K562 (cell line): ENCODE results near the gene B3GALT5. TPM values are rescaled to one million over a fixed set of nuclear protein-coding genes. Genes with fewer than 3 reads are reported as not detected.

Source experiments
- NBN ChIP-seq: fragments of 450-650 bp; IDR thresholded peaks from 2 replicates; pipeline ENCODE4 v1.6.1; 2016; ENCODE audit warnings: low read depth, mild to moderate bottlenecking
- RUNX1 ChIP-seq: sonication (generic); IDR thresholded peaks from 2 replicates; pipeline ENCODE4 v1.6.1; 2016; ENCODE audit warnings: antibody characterized with exemption, low read depth
- polyA plus RNA-seq, 8 experiments: library from polyadenylated mRNA; depleted of rRNA in 4 of 8; stranded (reverse) in 5 of 8; unstranded in 3 of 8; fragments of >200 nt; fragmentation: Nextera tagmentation in 2 of 8; fragmentation: Illumina TruSeq in 1 of 8; extraction: Ambion mirVana in 2 of 8; extraction: Trizol in 1 of 8; gene quantifications; 2 replicates each; pipeline versions ENCODE4 v1.2.1 to v1.2.3, GENCODE V29; 2011 to 2014; ENCODE audit warnings: inconsistent platforms in 1 of 8, missing spikeins in 1 of 8
- total RNA-seq, 7 experiments: library from RNA; depleted of rRNA in 6 of 7; stranded (reverse); fragments of >200 nt in 6 of 7; fragmentation: Illumina TruSeq in 2 of 7; extraction: Trizol in 2 of 7; gene quantifications; 2 replicates each; pipeline versions ENCODE4 v1.2.1 to v1.2.3, GENCODE V29; 2011 to 2021; ENCODE audit warnings: low replicate concordance in 1 of 7
- TF ChIP-seq, protein P1 (sequence below): fragments of 250-450 bp; sonication (Bioruptor Pico); IDR thresholded peaks from 2 replicates; pipeline ENCODE4 v1.8.0; 2021; ENCODE audit warnings: borderline replicate concordance, mild to moderate bottlenecking, moderate library complexity; ENCODE audit not compliant: poor library complexity, severe bottlenecking

The B3GALT5 gene
- total and polyA plus RNA-seq, 9 of the 15 experiments (the other 6 are each of a cell fraction or from before 2014, with no cell fraction given) = 0.02 TPM; not detected in 8

DNA sequence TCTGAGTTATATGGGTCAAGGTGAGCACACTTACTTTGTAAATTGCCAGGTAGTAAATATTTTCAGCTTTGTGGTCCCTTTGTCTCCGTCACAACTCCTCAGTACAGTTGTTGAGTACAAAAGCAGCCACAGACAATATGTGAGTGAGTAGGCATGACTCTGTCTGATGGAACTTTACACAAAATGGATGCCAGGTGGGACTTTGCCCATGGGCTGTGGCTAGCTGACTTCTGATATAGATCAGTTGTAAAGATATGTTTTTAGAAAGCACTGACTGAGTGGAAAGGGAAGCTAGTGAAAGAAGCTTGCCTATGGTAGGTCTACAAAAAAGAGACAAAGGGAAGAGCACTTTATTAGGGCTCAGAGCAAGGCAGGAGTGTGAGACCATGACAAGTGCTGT lies 109.1 kb downstream of the B3GALT5 start (continued):
- TF ChIP-seq, protein P1, sequence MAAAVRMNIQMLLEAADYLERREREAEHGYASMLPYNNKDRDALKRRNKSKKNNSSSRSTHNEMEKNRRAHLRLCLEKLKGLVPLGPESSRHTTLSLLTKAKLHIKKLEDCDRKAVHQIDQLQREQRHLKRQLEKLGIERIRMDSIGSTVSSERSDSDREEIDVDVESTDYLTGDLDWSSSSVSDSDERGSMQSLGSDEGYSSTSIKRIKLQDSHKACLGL (CRISPR knock-in tag) = no peak
- no peak for TF ChIP-seq RUNX1
- no peak for TF ChIP-seq NBN

Other genes starting within 250 kb of the B3GALT5 start
- 1.8 and 3.1 TPM in 2 replicates for gene LCA5L, start 167.2 kb upstream of the B3GALT5 start, total RNA-seq (2014; rRNA removed)
- gene LCA5L, start 167.2 kb upstream of the B3GALT5 start, total RNA-seq (2014; rRNA removed; fragmentation: Illumina TruSeq; extraction: Trizol) = 3.0 and 3.7 TPM in 2 replicates
- gene LCA5L, start 167.2 kb upstream of the B3GALT5 start, total RNA-seq (2015; rRNA removed; fragmentation: Illumina TruSeq; extraction: Trizol) = 3.8 and 3.9 TPM in 2 replicates
- gene LCA5L, start 167.2 kb upstream of the B3GALT5 start, total RNA-seq (2021) = 2.7 and 2.9 TPM in 2 replicates
- 2.9 and 3.9 TPM in 2 replicates for gene LCA5L, start 167.2 kb upstream of the B3GALT5 start, polyA plus RNA-seq (2011; rRNA removed)
- 3.7 and 4.9 TPM in 2 replicates for gene LCA5L, start 167.2 kb upstream of the B3GALT5 start, polyA plus RNA-seq (2014; fragmentation: Illumina TruSeq; extraction: Trizol)
- 1 to 10 TPM; 4.2 to 4.9 TPM for gene LCA5L, start 167.2 kb upstream of the B3GALT5 start, polyA plus RNA-seq (2014; fragmentation: Nextera tagmentation; extraction: Ambion mirVana)
- 3.0 and 3.4 TPM in 2 replicates for gene LCA5L, start 167.2 kb upstream of the B3GALT5 start, polyA plus RNA-seq (2014; rRNA removed)
- gene SH3BGR, start 161.0 kb upstream of the B3GALT5 start, total RNA-seq (2014; rRNA removed) = 27.7 and 42.9 TPM in 2 replicates
- 17.4 and 22.2 TPM in 2 replicates for gene SH3BGR, start 161.0 kb upstream of the B3GALT5 start, total RNA-seq (2014; rRNA removed; fragmentation: Illumina TruSeq; extraction: Trizol)
- 21.7 and 23.1 TPM in 2 replicates for gene SH3BGR, start 161.0 kb upstream of the B3GALT5 start, total RNA-seq (2015; rRNA removed; fragmentation: Illumina TruSeq; extraction: Trizol)
- gene SH3BGR, start 161.0 kb upstream of the B3GALT5 start, total RNA-seq (2021) = 14.8 and 17.5 TPM in 2 replicates
- 3.1 and 6.6 TPM in 2 replicates for gene SH3BGR, start 161.0 kb upstream of the B3GALT5 start, polyA plus RNA-seq (2011; rRNA removed)
- gene SH3BGR, start 161.0 kb upstream of the B3GALT5 start, polyA plus RNA-seq (2014; fragmentation: Illumina TruSeq; extraction: Trizol) = 19.7 and 29.2 TPM in 2 replicates
- 10 to 100 TPM; 26.4 to 28.2 TPM for gene SH3BGR, start 161.0 kb upstream of the B3GALT5 start, polyA plus RNA-seq (2014; fragmentation: Nextera tagmentation; extraction: Ambion mirVana)
- gene SH3BGR, start 161.0 kb upstream of the B3GALT5 start, polyA plus RNA-seq (2014; rRNA removed) = 25.6 and 76.6 TPM in 2 replicates
- gene IGSF5, start 132.2 kb downstream of the B3GALT5 start, total RNA-seq (2014; rRNA removed) = not detected in 2 replicates
- not detected in 2 replicates for gene IGSF5, start 132.2 kb downstream of the B3GALT5 start, total RNA-seq (2014; rRNA removed; fragmentation: Illumina TruSeq; extraction: Trizol)
- not detected in 2 replicates for gene IGSF5, start 132.2 kb downstream of the B3GALT5 start, total RNA-seq (2015; rRNA removed; fragmentation: Illumina TruSeq; extraction: Trizol)
- not detected in 2 replicates for gene IGSF5, start 132.2 kb downstream of the B3GALT5 start, total RNA-seq (2021)
- not detected in 2 replicates for gene IGSF5, start 132.2 kb downstream of the B3GALT5 start, polyA plus RNA-seq (2011; rRNA removed)
- gene IGSF5, start 132.2 kb downstream of the B3GALT5 start, polyA plus RNA-seq (2014; fragmentation: Illumina TruSeq; extraction: Trizol) = not detected in 2 replicates
- not detected for gene IGSF5, start 132.2 kb downstream of the B3GALT5 start, polyA plus RNA-seq (2014; fragmentation: Nextera tagmentation; extraction: Ambion mirVana)
- not detected in 2 replicates for gene IGSF5, start 132.2 kb downstream of the B3GALT5 start, polyA plus RNA-seq (2014; rRNA removed)